Caco-2 (cell line): ENCODE results near the gene SLC46A1. TPM values are rescaled to one million over a fixed set of nuclear protein-coding genes. Genes with fewer than 3 reads are reported as not detected.

Experiments used
- Bru-seq: library from RNA; stranded (reverse); fragments of 400-500 nt; gene quantifications from one replicate; lab custom pipeline; 2021; lab: Mats Ljungman, UMichigan
- BruChase-seq, 2 experiments: library from RNA; stranded (reverse); fragments of 400-500 nt; gene quantifications; one replicate each; lab custom pipeline; 2021; lab: Mats Ljungman, UMichigan
- BruUV-seq: library from RNA; stranded (reverse); fragments of 400-500 nt; replicated peaks from 2 replicates; lab custom pipeline; 2021; lab: Mats Ljungman, UMichigan
- CTCF ChIA-PET: fragments of 300-600 bp; sonication (Branson Sonifier 250); formaldehyde crosslinking; loops from one replicate; lab custom pipeline; 2022; ENCODE audit warnings: antibody characterized with exemption; lab: Charles Lee
- POLR2A ChIA-PET: fragments of 300-600 bp; sonication (Branson Sonifier 250); formaldehyde crosslinking; loops from one replicate; lab custom pipeline; 2022; ENCODE audit warnings: antibody characterized with exemption; lab: Charles Lee
- DNase-seq, 2 experiments: peaks; one replicate each; pipeline versions ENCODE4 v3.0.0 to v3.0.0-alpha.2; 2020 to 2022
- H3K27me3 ChIP-seq: replicated peaks from 2 replicates; pipeline ENCODE4 v1.6.0; 2011; ENCODE audit warnings: low read length; ENCODE audit not compliant: control insufficient read depth, insufficient read depth
- H3K36me3 ChIP-seq: 2 replicates; pipeline ENCODE4 v1.5.1; 2011; ENCODE audit warnings: low read length; ENCODE audit not compliant: control insufficient read depth, insufficient read depth
- H3K4me1 ChIP-seq: fragments of 250-450 bp; sonication (Bioruptor Pico); 2 replicates; pipeline ENCODE4 v1.5.1; 2020; ENCODE audit warnings: mild to moderate bottlenecking
- H3K4me3 ChIP-seq: 2 replicates; pipeline ENCODE4 v1.5.1; 2011; ENCODE audit warnings: low read depth, mild to moderate bottlenecking, control low read depth, low read length
- H3K9me3 ChIP-seq: fragments of 250-450 bp; sonication (Bioruptor Pico); 2 replicates; pipeline ENCODE4 v1.5.1; 2020; ENCODE audit warnings: mild to moderate bottlenecking, moderate library complexity
- H3K27ac Mint-ChIP-seq: one replicate; pipeline ENCODE4 v1.8.0; 2022; ENCODE audit warnings: mixed read lengths; ENCODE audit not compliant: unreplicated experiment
- H3K27me3 Mint-ChIP-seq: one replicate; pipeline ENCODE4 v1.8.0; 2022; ENCODE audit warnings: mixed read lengths; ENCODE audit not compliant: insufficient read depth, unreplicated experiment
- H3K36me3 Mint-ChIP-seq: one replicate; pipeline ENCODE4 v1.8.0; 2022; ENCODE audit warnings: mild to moderate bottlenecking, mixed read lengths; ENCODE audit not compliant: insufficient read depth, unreplicated experiment
- H3K4me1 Mint-ChIP-seq: one replicate; pipeline ENCODE4 v1.8.0; 2022; ENCODE audit warnings: low read depth, mixed read lengths; ENCODE audit not compliant: unreplicated experiment
- H3K4me3 Mint-ChIP-seq: one replicate; pipeline ENCODE4 v1.8.0; 2022; ENCODE audit warnings: mild to moderate bottlenecking, moderate library complexity, mixed read lengths; ENCODE audit not compliant: unreplicated experiment
- H3K9me3 Mint-ChIP-seq: one replicate; pipeline ENCODE4 v1.8.0; 2022; ENCODE audit warnings: mixed read lengths; ENCODE audit not compliant: unreplicated experiment
- intact Hi-C: fragments of 100-400 bp; cut with micrococcal nuclease; formaldehyde crosslinking; loops from one replicate; pipeline ENCODE4 v1.10.0; 2022; ENCODE audit not compliant: unreplicated experiment
- long read RNA-seq: library from polyadenylated mRNA; stranded (forward); transcript quantifications from one replicate; pipeline ENCODE4 v2.0.0, GENCODE V29; 2022
- total RNA-seq: library from RNA; stranded (reverse); gene quantifications from 2 replicates; pipeline ENCODE4 v1.2.3, GENCODE V29; 2022
- TF ChIP-seq, protein P1 (sequence below), 2 experiments: fragments of 200-600 bp in 1 of 2; IDR thresholded peaks; 1 replicate in 1 of 2; 2 replicates in 1 of 2; pipeline versions ENCODE4 v1.5.1 to v1.8.0; 2011 to 2022; ENCODE audit warnings: antibody characterized with exemption in 1 of 2, control low read depth in 1 of 2, inconsistent platforms in 1 of 2, low read depth in 1 of 2, low read length in 1 of 2, mild to moderate bottlenecking in 1 of 2, moderate library complexity in 1 of 2; ENCODE audit not compliant: insufficient read depth in 1 of 2, severe bottlenecking in 1 of 2, unreplicated experiment in 1 of 2

Gene SLC46A1
- total RNA-seq: 114 and 128 TPM in 2 replicates
- percentile 96 among the genes with signal in this experiment for Bru-seq, nascent RNA
- BruChase-seq, experiment 1, labeled RNA remaining after a 2-hour chase: percentile 97 among the genes with signal in this experiment
- BruChase-seq, experiment 2, labeled RNA remaining after a 6-hour chase: percentile 97 among the genes with signal in this experiment
- long read RNA-seq, full-length matches to known transcripts: 27 of 52 reads
- long read RNA-seq, partial matches to known transcripts: 2 of 52 reads
- long read RNA-seq, other reads (novel, unspliced or antisense): 23 of 52 reads

- no TSS peak for BruUV-seq
- H3K27me3 ChIP-seq: no peaks in the 10 kb centered on the region
- H3K9me3 Mint-ChIP-seq: no peaks in the 10 kb centered on the region
- peak; percentile 96 to 97 for DNase-seq
- intact Hi-C loops: loop anchor here (1.0 to 10.0 kb wide), 6 partner anchors 8 to 171 kb away; partner anchors contain the start of gene POLDIP2
- peak within 1 kb of the TSS; percentile 90 for H3K4me3 Mint-ChIP-seq
- ChIA-PET CTCF (interaction anchor here (0.7 to 3.0 kb wide), 7 partner anchors 11 to 70 kb away, joined by 3 to 40 read pairs (median 3); partner anchors contain the start of genes IFT20, TNFAIP1 and VTN), POLR2A (interaction anchor here (0.5 to 4.6 kb wide), 10 partner anchors 11 to 365 kb away, joined by 3 to 40 read pairs (median 4); partner anchors contain the start of genes IFT20, POLDIP2, TNFAIP1 and VTN)
- H3K9me3 ChIP-seq: no peaks in the 10 kb centered on the region
- peaks cover 51% of the 10 kb centered on the region for H3K36me3 Mint-ChIP-seq
- H3K4me1 ChIP-seq: peaks cover 56% of the 10 kb centered on the region
- H3K27me3 Mint-ChIP-seq: no peaks in the 10 kb centered on the region
- H3K4me3 ChIP-seq: peak within 1 kb of the TSS; percentile 78
- peaks cover 31% of the 10 kb centered on the region for H3K4me1 Mint-ChIP-seq
- H3K27ac Mint-ChIP-seq: peak within 1 kb of the TSS; percentile 72
- TF ChIP-seq, protein P1, sequence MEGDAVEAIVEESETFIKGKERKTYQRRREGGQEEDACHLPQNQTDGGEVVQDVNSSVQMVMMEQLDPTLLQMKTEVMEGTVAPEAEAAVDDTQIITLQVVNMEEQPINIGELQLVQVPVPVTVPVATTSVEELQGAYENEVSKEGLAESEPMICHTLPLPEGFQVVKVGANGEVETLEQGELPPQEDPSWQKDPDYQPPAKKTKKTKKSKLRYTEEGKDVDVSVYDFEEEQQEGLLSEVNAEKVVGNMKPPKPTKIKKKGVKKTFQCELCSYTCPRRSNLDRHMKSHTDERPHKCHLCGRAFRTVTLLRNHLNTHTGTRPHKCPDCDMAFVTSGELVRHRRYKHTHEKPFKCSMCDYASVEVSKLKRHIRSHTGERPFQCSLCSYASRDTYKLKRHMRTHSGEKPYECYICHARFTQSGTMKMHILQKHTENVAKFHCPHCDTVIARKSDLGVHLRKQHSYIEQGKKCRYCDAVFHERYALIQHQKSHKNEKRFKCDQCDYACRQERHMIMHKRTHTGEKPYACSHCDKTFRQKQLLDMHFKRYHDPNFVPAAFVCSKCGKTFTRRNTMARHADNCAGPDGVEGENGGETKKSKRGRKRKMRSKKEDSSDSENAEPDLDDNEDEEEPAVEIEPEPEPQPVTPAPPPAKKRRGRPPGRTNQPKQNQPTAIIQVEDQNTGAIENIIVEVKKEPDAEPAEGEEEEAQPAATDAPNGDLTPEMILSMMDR (IDR thresholded peaks at IDR 0.05; ENCODE audit: insufficient read depth in 1 of 2, low read depth in 1 of 2, low read length in 1 of 2, severe bottlenecking in 1 of 2, unreplicated experiment in 1 of 2): no peak
- peaks cover 13% of the 10 kb centered on the region for H3K36me3 ChIP-seq
Observed at GRCh38 chr17:28405632-28406472, at the start of gene SLC46A1. Gene SLC46A1, minus strand, starts transcription at chr17:28406212. Its CDS starts 98 bp downstream, at chr17:28406114.

DNA sequence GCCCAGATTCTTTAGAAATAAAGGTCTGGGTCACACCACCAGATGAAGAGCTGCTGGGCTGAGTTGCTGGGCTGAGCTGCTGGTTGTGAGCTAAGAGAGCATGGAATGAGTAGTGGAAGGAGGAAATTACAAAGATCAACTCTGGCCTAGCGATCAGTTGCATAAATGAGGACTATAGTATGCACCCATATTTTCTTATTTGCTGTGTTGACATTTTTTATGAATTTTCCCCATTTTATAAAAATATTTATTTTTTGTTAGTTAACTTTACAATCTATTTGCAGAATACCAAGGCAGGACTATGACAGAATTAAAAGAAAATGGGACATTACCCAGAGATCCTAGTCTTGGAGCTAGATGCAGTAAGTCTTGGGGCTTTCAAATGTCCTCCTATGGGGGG is 43.8 kb upstream of the SLC46A1 start:
- Histone ChIP-seq H3K4me1 (peaks cover 5% of the 10 kb centered on the region; the same call in 1 of the 2 replicates), H3K9me3 (no peaks in the 10 kb centered on the region; the same call in 1 of the 2 replicates), H3K36me3 (no peaks in the 10 kb centered on the region), H3K4me3 (no peak overlapping the region), H3K27me3 (no peaks in the 10 kb centered on the region)
- H3K27ac Mint-ChIP-seq: no peak overlapping the region
- H3K4me1 Mint-ChIP-seq: peaks cover 4% of the 10 kb centered on the region
- BruUV-seq: no TSS peak
- DNase-seq: no peak
- ChIA-PET CTCF (interaction anchor here (0.8 to 1.0 kb wide), 2 partner anchors 17 to 33 kb away, joined by 3 to 4 read pairs; no protein-coding TSS in a partner anchor), POLR2A (no interaction called here)
- H3K36me3 Mint-ChIP-seq: peaks cover 4% of the 10 kb centered on the region
- TF ChIP-seq, protein P1 (IDR thresholded peaks at IDR 0.05; ENCODE audit: insufficient read depth in 1 of 2, low read depth in 1 of 2, low read length in 1 of 2, severe bottlenecking in 1 of 2, unreplicated experiment in 1 of 2): no peak
- H3K4me3 Mint-ChIP-seq: no peak overlapping the region
- H3K9me3 Mint-ChIP-seq: peaks cover 20% of the 10 kb centered on the region
- intact Hi-C loops: loop anchor here (10.0 kb wide), 1 partner anchor 95 kb away; no protein-coding TSS in a partner anchor
- H3K27me3 Mint-ChIP-seq: peaks cover 9% of the 10 kb centered on the region

GRCh38 chr17:28447396-28447760 is 41.4 kb upstream of the SLC46A1 start:
- H3K4me1 Mint-ChIP-seq: peaks cover 4% of the 10 kb centered on the region
- no TSS peak for BruUV-seq
- no peak overlapping the region for H3K27ac Mint-ChIP-seq
- H3K9me3 Mint-ChIP-seq: peaks cover 12% of the 10 kb centered on the region
- POLR2A ChIA-PET: interaction anchor here (0.5 kb wide), 1 partner anchor 23 kb away, joined by 4 read pairs; no protein-coding TSS in a partner anchor
- intact Hi-C loops: loop anchor here (10.0 kb wide), 1 partner anchor 97 kb away; no protein-coding TSS in a partner anchor
- H3K36me3 Mint-ChIP-seq: no peaks in the 10 kb centered on the region
- Histone ChIP-seq H3K4me1 (peaks cover 10% of the 10 kb centered on the region), H3K9me3 (no peaks in the 10 kb centered on the region), H3K36me3 (no peaks in the 10 kb centered on the region), H3K27me3 (no peaks in the 10 kb centered on the region), H3K4me3 (no peak overlapping the region)
- H3K4me3 Mint-ChIP-seq: no peak overlapping the region
- peaks cover 9% of the 10 kb centered on the region for H3K27me3 Mint-ChIP-seq
- no peak for DNase-seq
- TF ChIP-seq, protein P1 (IDR thresholded peaks at IDR 0.05; ENCODE audit: insufficient read depth in 1 of 2, low read depth in 1 of 2, low read length in 1 of 2, severe bottlenecking in 1 of 2, unreplicated experiment in 1 of 2): no peak
- CTCF ChIA-PET: no interaction called here
